ENCODE data around the gene PLGRKT. TPM values are rescaled to one million over a fixed set of nuclear protein-coding genes. Genes with fewer than 3 reads are reported as not detected.

The PLGRKT gene
- total and polyA plus RNA-seq, 10 donors = 12.8 to 27.9 (median 18.3) TPM

DNA sequence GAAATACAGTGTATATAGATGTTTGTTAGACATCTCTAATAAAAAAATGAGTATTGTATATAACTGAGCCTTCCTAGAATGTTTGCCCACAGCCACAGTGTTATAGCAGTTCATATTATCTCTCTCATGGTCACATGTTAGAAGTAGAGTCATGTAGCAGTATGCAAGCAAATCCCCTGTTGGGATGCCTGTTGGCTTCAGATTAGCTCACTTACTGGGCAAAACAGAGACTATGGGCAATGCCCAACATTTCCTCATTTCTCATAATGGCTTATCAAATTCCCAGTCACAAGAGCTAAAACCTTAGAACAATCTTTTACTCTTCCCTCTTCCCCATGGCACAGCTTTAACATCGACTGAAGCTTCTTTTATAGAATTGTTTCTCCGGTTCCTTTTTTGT lies 45.6 kb upstream of the PLGRKT start:
- H3K4me3 ChIP-seq = no peak overlapping the region
- H3K9me3 ChIP-seq = no peaks in the 10 kb centered on the region
- H3K27ac ChIP-seq = no peak overlapping the region
- no peaks in the 10 kb centered on the region for H3K36me3 ChIP-seq
- intact Hi-C loops (cut with DNase I; ENCODE audit: low total_unique reads) = no loop called here
- DNase-seq = no peak
- H3K27me3 ChIP-seq (replicated peaks in 1 of 7) = no peaks in the 10 kb centered on the region
- 68 to 94% (median 89%) methylated on average over 2 of the region's 2 CpGs for WGBS, 5 donors
- H3K4me1 ChIP-seq = peaks cover 0 to 4% (median 0%) of the 10 kb centered on the region in 6 donors
- TF ChIP-seq POLR2A (IDR thresholded peaks at IDR 0.05) = no peak
- TF ChIP-seq, protein P1, sequence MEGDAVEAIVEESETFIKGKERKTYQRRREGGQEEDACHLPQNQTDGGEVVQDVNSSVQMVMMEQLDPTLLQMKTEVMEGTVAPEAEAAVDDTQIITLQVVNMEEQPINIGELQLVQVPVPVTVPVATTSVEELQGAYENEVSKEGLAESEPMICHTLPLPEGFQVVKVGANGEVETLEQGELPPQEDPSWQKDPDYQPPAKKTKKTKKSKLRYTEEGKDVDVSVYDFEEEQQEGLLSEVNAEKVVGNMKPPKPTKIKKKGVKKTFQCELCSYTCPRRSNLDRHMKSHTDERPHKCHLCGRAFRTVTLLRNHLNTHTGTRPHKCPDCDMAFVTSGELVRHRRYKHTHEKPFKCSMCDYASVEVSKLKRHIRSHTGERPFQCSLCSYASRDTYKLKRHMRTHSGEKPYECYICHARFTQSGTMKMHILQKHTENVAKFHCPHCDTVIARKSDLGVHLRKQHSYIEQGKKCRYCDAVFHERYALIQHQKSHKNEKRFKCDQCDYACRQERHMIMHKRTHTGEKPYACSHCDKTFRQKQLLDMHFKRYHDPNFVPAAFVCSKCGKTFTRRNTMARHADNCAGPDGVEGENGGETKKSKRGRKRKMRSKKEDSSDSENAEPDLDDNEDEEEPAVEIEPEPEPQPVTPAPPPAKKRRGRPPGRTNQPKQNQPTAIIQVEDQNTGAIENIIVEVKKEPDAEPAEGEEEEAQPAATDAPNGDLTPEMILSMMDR (IDR thresholded peaks at IDR 0.05 in 8 of 11, conservative IDR thresholded peaks at IDR 0.05 in 3 of 11) = no peak
- TF ChIP-seq POLR2AphosphoS5 (IDR thresholded peaks at IDR 0.05) = no peak

DNA sequence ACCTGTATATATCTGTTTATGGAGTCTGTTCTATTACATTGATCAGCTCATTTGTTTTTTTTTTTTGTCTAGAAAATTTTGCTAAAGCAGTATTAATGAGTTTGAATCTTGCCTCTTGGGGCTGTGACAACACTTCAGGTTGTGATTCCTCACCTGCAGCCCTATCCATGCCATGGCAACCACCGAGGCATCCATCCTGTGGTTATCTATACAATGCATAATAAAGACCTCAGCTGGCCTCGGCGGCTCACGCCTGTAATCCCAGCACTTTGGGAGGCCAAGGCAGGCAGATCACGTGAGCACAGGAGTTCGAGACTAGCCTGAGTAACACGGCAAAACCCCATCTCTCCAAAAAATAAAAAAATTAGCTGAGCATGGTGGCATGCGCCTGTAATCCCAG lies 44.5 kb upstream of the PLGRKT start:
- Histone ChIP-seq H3K27ac (no peak overlapping the region), H3K27me3 (replicated peaks in 1 of 7) (no peaks in the 10 kb centered on the region), H3K4me1 (peaks cover 0 to 4% (median 0%) of the 10 kb centered on the region in 6 donors), H3K4me3 (no peak overlapping the region), H3K36me3 (no peaks in the 10 kb centered on the region), H3K9me3 (no peaks in the 10 kb centered on the region)
- intact Hi-C loops (cut with DNase I; ENCODE audit: low total_unique reads) = no loop called here
- WGBS, 5 donors = 90 to 96% (median 93%) methylated on average over 8 of the region's 8 CpGs
- no peak for TF ChIP-seq POLR2AphosphoS5 (IDR thresholded peaks at IDR 0.05)
- DNase-seq = no peak

DNA sequence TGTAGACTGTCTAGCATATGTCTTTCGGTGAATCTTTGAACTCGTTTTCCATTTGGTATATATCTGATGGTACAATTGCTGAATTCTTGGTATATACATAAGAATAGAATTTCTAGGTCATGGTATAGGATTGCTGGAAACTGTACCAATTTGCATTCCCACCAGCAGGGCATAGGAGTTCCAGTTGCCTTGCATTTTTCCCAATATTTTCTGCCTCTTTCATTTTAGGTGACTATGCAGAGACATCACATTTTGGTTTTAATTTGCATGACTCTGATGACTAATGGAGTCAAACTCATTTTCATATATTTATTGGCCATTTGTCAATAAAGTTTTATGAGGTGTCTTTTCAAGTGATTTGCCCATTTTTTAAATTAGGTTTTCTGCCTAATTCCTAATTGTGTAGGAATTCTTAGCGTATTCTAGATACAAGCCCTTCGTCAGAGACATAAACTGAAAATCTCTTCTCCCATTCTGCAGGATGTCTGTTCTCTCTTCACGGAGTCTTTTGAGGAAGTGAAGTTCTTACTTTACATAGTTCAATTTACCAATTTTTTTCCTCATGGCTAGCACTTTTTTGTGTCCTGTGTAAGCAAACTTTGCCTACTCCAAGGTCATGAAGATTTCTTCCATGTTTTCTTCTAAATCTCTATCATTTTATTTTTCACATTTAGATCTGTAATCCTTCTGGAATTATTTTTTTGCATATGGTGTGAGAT lies 43.8 kb upstream of the PLGRKT start:
- Histone ChIP-seq H3K27me3 (replicated peaks in 1 of 7) (no peaks in the 10 kb centered on the region), H3K9me3 (no peaks in the 10 kb centered on the region), H3K27ac (no peak overlapping the region), H3K4me1 (peaks cover 0 to 4% (median 0%) of the 10 kb centered on the region in 6 donors), H3K4me3 (no peak overlapping the region), H3K36me3 (no peaks in the 10 kb centered on the region)
- 69 to 79% (median 76%) methylated on average over 5 of the region's 5 CpGs for WGBS, 5 donors
- no peak for DNase-seq
- TF ChIP-seq POLR2AphosphoS5 (IDR thresholded peaks at IDR 0.05) (no peak), POLR2A (IDR thresholded peaks at IDR 0.05) (no peak)
- TF ChIP-seq, protein P1 (IDR thresholded peaks at IDR 0.05 in 8 of 11, conservative IDR thresholded peaks at IDR 0.05 in 3 of 11) = no peak
- intact Hi-C loops (cut with DNase I; ENCODE audit: low total_unique reads) = no loop called here

DNA sequence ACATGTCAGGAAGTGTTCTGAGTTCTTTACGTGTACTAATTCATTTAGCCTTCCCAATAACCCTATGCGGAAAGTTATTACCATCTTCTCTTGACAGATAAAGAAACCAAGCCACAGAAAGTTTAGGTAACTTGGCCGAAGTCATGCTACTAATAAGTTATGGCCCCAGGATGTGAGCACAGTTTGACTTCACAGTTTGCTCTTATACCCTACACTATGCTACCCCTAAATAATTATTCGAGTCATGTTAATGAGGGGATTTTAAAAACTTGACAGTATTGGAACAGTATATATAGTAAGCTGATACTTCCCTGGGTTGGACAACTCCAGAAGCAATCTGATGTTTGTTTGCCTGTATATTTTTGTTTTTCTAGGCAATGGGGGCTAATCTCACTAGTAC lies 43.2 kb upstream of the PLGRKT start:
- WGBS, 5 donors = 83 to 91% (median 86%) methylated on average over 4 of the region's 4 CpGs
- H3K27me3 ChIP-seq (replicated peaks in 1 of 7) = no peaks in the 10 kb centered on the region
- no peak for DNase-seq

More for the DNA sequence above, 43.2 kb upstream of the PLGRKT start:
- Histone ChIP-seq H3K27ac (no peak overlapping the region), H3K4me1 (peaks cover 0 to 4% (median 0%) of the 10 kb centered on the region in 6 donors), H3K36me3 (no peaks in the 10 kb centered on the region), H3K9me3 (no peaks in the 10 kb centered on the region), H3K4me3 (no peak overlapping the region)
- intact Hi-C loops (cut with DNase I; ENCODE audit: low total_unique reads) = no loop called here
- no peak for TF ChIP-seq POLR2A (IDR thresholded peaks at IDR 0.05)
- no peak for TF ChIP-seq POLR2AphosphoS5 (IDR thresholded peaks at IDR 0.05)
- TF ChIP-seq, protein P1 (IDR thresholded peaks at IDR 0.05 in 8 of 11, conservative IDR thresholded peaks at IDR 0.05 in 3 of 11) = no peak
